C4-2B (cell line): Measurements from ENCODE around the gene ART3.
A peak's percentile ranks its signal among the peaks of the same experiment; 100 is the strongest.

Experiments
- H3K27ac ChIP-seq: fragments of 450-650 bp; 2 replicates; pipeline ENCODE4 v1.5.1; 2017
- CTCF ChIP-seq: fragments of 450-650 bp; conservative IDR thresholded peaks from 2 replicates; pipeline ENCODE4 v1.5.1; 2017; ENCODE audit warnings: mild to moderate bottlenecking
- ZFX ChIP-seq: fragments of 450-650 bp; IDR thresholded peaks from 2 replicates; pipeline ENCODE4 v1.6.1; 2017

ART3 gene

GRCh38 chr4:76083386-76083988 lies 9.0 kb downstream of the ART3 start:
- no peak overlapping the region for H3K27ac ChIP-seq
- TF ChIP-seq ZFX (no peak), CTCF (no peak)

GRCh38 chr4:76084542-76084941 lies 10.0 kb downstream of the ART3 start:
- no peak overlapping the region for H3K27ac ChIP-seq

GRCh38 chr4:76087007-76087769 lies 12.7 kb downstream of the ART3 start:
- no peak overlapping the region for H3K27ac ChIP-seq

More at GRCh38 chr4:76084542-76084941, 10.0 kb downstream of the ART3 start:
- no peak for TF ChIP-seq ZFX

GRCh38 chr4:76088719-76089118 lies 14.2 kb downstream of the ART3 start:
- no peak overlapping the region for H3K27ac ChIP-seq
- no peak for TF ChIP-seq CTCF
- no peak for TF ChIP-seq ZFX

More at GRCh38 chr4:76087007-76087769, 12.7 kb downstream of the ART3 start:
- no peak for TF ChIP-seq ZFX
- TF ChIP-seq CTCF = peak; percentile 79

GRCh38 chr4:76090241-76090691 lies 15.8 kb downstream of the ART3 start:
- TF ChIP-seq CTCF = no peak
- no peak for TF ChIP-seq ZFX
- peak overlapping the region; percentile 18; the same call in 1 of the 2 replicates for H3K27ac ChIP-seq

GRCh38 chr4:76091052-76091451 lies 16.5 kb downstream of the ART3 start:
- TF ChIP-seq ZFX (no peak), CTCF (no peak)
- H3K27ac ChIP-seq = no peak overlapping the region

GRCh38 chr4:76095568-76095967 lies 21.1 kb downstream of the ART3 start:
- no peak overlapping the region for H3K27ac ChIP-seq
- TF ChIP-seq ZFX (no peak), CTCF (no peak)
